Right hindlimb (tissue), 1 donor: ENCODE data around the gene MSS51.
A peak's percentile ranks its signal among the peaks of the same experiment; 100 is the strongest.
"Not testable (repeated sequence)": the region's sequence is repeated elsewhere in the genome, so short reads cannot be mapped to it uniquely, and the experiment has no call there.

ENCODE experiments used
- DNase-seq: peaks from one replicate; pipeline ENCODE4 v3.0.0-alpha.2; 2018

The MSS51 gene

GRCh38 chr10:73413528-73414229, 19.7 kb downstream of the MSS51 start, which contains the start of gene ANXA7:
Gene ANXA7, minus strand, starts transcription at chr10:73414058. Its CDS starts 13,202 bp downstream, at chr10:73400856.
- DNase-seq: peak; percentile 95

- peak; percentile 35 for DNase-seq
These were observed 20.2 kb downstream of the MSS51 start for GRCh38 chr10:73413108-73413527.

- no peak for DNase-seq
These were observed 22.5 kb downstream of the MSS51 start for GRCh38 chr10:73410897-73411296.

GRCh38 chr10:73408978-73409521, 24.3 kb downstream of the MSS51 start:
- no peak for DNase-seq

- DNase-seq: no peak
These were observed 25.3 kb downstream of the MSS51 start for GRCh38 chr10:73408061-73408460.

- no peak for DNase-seq
These were observed 25.9 kb downstream of the MSS51 start for GRCh38 chr10:73407495-73407894.

GRCh38 chr10:73406846-73407245, 26.5 kb downstream of the MSS51 start:
- no peak for DNase-seq

GRCh38 chr10:73405556-73405955, 27.8 kb downstream of the MSS51 start:
- DNase-seq: no peak

GRCh38 chr10:73404690-73405089, 28.7 kb downstream of the MSS51 start:
- no peak for DNase-seq

- DNase-seq: no peak
These were observed 31.7 kb downstream of the MSS51 start for GRCh38 chr10:73401636-73402035.

GRCh38 chr10:73399063-73399462, 34.3 kb downstream of the MSS51 start:
- DNase-seq: no peak

- no peak for DNase-seq
These were observed 35.3 kb downstream of the MSS51 start for GRCh38 chr10:73398024-73398423.

- not testable (repeated sequence) for DNase-seq
These were observed 39.0 kb downstream of the MSS51 start for GRCh38 chr10:73394325-73394724.

GRCh38 chr10:73388228-73388627, 45.1 kb downstream of the MSS51 start:
- DNase-seq: no peak

GRCh38 chr10:73386583-73386982, 46.8 kb downstream of the MSS51 start:
- no peak for DNase-seq

GRCh38 chr10:73379064-73379748, 54.2 kb downstream of the MSS51 start:
- DNase-seq: no peak

- no peak for DNase-seq
These were observed 56.7 kb downstream of the MSS51 start for GRCh38 chr10:73376679-73377078.
